RPMI8226 (cell line): ENCODE results near the gene NAPB.

Experiments used
- DNase-seq: peaks from one replicate; pipeline ENCODE4 v3.0.0-alpha.2; 2015

The NAPB gene

GRCh38 chr20:23341073-23341472 is 80.2 kb downstream of the NAPB start:
- DNase-seq: no peak

GRCh38 chr20:23340524-23340923 is 80.8 kb downstream of the NAPB start:
- DNase-seq: peak; percentile 60

DNA sequence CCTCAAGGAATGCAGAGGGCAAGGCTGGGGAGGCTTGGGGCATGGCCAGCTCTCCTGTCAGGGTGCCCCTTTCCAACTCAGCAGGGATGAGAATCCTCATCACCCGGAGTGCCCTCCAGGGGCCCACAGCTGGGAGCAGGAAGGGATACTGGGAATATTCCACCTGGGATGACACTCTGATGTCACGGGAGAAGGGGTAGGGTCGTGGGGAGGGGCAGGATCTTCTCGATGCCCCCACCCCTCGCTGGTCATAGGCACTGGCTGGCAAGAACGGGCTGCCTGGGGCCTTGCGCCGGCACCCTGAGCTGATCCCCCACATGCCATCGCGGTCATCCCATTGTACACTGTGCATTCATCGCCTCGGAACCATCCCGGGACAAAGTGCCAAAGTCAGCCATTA is 81.3 kb downstream of the NAPB start:
- DNase-seq: no peak

- DNase-seq: no peak
Measured at GRCh38 chr20:23337312-23337711, 84.0 kb downstream of the NAPB start.

DNA sequence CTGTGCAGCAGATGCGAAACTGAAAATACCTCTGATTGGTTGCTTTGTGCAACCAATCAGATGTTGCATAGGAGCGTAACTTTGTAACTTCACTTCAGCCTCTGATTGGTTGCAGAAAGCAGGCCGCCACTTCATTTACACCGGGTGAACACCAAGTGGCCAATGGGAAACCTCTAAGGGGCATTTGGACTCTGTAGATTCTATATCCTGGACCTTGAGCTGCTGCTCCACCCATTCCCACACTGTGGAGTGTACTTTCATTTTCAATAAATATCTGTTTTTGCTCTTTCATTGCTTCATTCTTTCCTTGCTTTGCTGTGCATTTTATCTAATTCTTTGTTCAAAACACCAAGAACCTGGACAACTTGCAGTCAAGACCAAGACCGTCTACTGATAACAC is 84.8 kb downstream of the NAPB start:
- no peak for DNase-seq

DNA sequence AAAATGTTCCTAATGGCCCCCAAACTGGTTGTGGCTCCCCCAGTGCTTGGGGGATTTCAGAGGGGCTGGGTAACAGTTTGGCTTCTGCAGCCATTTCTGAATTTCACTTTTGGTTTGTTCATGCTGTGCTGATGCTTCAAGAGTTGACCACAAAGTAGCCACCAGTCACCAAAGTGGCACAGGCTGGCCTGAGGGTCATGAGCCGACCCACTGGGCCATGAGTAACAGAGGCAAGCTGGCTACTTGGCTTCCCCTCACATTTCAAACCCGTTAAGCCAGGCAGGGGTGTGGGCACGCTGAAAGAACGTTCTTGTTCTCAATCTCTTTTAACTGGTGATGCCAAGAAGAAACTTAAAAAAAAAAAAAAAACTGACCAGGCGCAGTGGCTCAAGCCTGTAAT is 85.8 kb downstream of the NAPB start:
- DNase-seq: no peak

DNA sequence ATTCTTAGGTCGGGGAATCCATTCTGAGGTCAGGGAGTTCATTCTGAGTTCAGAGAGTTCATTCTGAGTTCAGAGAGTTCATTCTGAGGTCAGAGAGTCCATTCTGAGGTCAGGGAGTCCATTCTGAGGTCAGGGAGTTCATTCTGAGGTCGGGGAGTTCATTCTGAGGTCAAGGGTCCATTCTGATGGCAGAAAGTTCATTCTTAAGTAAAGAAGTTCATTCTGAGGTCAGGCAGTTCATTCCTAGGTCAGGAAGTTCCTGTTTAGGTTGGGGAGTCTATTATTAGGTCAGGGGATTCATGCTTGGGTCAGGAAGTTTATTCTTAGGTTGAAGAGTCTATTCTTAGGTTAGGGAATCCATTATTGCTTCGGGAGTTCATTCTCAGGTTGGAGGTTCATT is 87.2 kb downstream of the NAPB start:
- peak; percentile 30 for DNase-seq

- DNase-seq: no peak
Measured at GRCh38 chr20:23332467-23332866, 88.8 kb downstream of the NAPB start.

DNA sequence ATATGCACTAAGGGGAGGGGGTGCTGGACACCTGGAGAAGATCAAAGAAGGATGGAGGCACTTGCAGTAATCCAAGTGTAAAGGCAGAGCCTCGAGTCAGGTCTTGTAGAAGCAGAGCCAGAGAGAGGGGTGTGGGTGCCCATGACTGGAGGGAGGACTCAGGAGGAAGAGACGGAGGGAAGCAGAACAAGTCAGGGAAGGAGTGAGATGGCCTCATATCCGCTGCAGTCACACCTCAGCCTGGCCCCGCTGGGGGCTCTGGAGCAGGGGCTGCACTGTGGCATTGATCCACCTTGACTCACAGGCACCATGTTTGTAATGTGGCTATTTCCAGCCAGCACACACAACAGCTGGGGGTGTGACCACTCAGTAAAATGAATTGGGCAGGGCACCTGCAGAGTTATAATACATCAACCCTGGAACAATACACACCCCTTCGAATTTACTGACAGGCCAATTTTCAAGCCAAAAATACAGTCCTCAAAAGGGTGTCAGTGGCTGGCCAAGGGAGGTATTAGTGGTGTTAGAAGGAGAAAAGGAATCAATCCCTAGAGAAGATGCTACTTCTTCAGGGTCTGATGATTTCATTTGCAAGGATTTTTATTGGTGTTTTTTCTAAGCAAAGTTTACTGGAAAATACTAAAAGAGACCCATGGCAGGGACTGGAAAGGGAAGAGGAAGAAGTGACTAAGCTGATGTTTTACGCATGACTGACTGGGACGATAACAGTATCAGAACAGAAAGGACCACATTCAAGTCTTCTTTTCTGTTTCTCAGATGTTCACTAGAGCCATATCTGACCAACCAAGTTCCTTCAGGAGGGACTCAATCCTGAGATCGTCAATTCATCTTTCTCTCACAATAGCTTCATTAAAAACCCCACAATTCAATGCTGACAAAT is 89.6 kb downstream of the NAPB start:
- no peak for DNase-seq

DNA sequence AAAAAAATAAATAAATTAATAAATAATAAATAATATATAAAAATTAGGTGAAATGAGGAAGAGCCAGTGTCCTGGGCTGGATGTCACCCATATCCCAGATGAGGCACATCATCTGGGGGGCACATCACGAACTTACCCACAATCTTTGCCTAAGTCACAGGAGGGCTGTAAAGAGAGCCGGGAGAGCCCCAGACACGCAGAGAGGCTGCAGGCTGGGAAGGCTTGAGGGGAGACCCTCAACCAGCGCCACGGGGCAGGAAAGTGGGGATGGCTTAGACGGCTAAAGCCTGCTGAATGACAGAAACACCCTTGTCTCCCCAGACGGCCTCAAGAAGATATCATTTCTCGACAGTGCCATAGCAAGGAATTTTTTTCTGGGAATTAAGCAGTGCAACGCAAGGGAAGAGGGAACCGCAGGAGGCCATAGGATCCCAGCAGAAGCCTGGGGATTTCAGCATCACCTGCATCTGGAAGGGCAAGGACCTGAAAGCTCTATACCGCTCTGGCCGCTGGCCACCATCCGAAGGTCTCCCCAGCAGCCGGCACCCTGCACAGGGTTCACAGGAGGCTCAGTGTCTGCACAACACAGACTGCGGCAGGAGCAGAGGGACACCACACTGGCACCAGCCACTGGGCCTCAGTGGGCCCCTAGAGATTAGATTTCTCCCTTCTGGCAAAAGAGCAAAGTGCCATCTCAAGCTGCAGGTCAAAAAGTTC is 93.5 kb downstream of the NAPB start:
- DNase-seq: no peak

GRCh38 chr20:23326774-23327173 is 94.5 kb downstream of the NAPB start:
- DNase-seq: no peak

DNA sequence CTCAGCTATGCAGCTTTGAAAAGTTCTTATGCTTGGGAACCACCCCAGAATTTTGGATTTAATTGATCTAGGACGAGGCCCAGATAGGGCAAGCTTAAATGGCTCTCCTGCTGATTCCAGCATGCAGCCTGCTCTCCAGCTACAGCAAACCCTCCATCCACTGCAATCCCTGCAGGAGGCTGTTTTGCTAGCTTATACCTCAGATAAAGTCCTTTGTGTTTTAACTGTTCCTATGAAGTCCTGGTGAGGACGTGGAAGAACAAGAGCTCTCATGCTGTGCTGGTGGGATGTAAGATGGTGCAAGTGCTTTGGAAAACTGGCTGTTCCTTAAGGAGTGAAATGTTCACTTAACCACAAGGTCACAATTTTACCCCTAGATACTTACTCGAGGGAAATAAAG is 96.2 kb downstream of the NAPB start:
- no peak for DNase-seq
